Thyroid gland (tissue), 4 donors: ENCODE measurements around the gene RUNX2. TPM values are rescaled to one million over a fixed set of nuclear protein-coding genes. Genes with fewer than 3 reads are reported as not detected.

ENCODE experiments used
- DNase-seq, 2 donors: peaks; one replicate each; pipeline ENCODE4 v3.0.0-alpha.2; 2019
- H3K27ac ChIP-seq, 3 donors: fragments of 200-600 bp; sonication (generic); 1 replicate in 2 of 3; 2 replicates in 1 of 3; pipeline ENCODE4 v1.5.1; 2016 to 2019; ENCODE audit warnings: mild to moderate bottlenecking in 1 of 3, moderate library complexity in 1 of 3
- H3K27me3 ChIP-seq: fragments of 200-600 bp; sonication (generic); one replicate; pipeline ENCODE4 v1.5.1; 2019
- H3K36me3 ChIP-seq, 2 donors: fragments of 200-600 bp; sonication (generic); one replicate each; pipeline ENCODE4 v1.5.1; 2016 to 2019
- H3K4me1 ChIP-seq, 2 donors: fragments of 200-600 bp; sonication (generic); one replicate each; pipeline ENCODE4 v1.5.1; 2017 to 2019
- H3K4me3 ChIP-seq, 3 donors: fragments of 200-600 bp; sonication (generic); replicated peaks in 1 of 3; 1 replicate in 2 of 3; 2 replicates in 1 of 3; pipeline ENCODE4 v1.5.1; 2016; ENCODE audit warnings: mild to moderate bottlenecking in 1 of 3
- H3K9me3 ChIP-seq: fragments of 200-600 bp; sonication (generic); one replicate; pipeline ENCODE4 v1.5.1; 2017
- POLR2A ChIP-seq, 2 donors: fragments of 450-650 bp; IDR thresholded peaks; one replicate each; pipeline ENCODE4 v1.6.1; 2017; ENCODE audit warnings: antibody characterized with exemption in 2 of 2, mild to moderate bottlenecking in 2 of 2, moderate library complexity in 1 of 2
- WGBS, 2 donors: methylation state at CpG; one replicate each; pipeline ENCODE4 v1.1.5; 2017; 5-methylcytosine and 5-hydroxymethylcytosine counted together
- intact Hi-C: fragments of 100-400 bp; cut with DNase I; formaldehyde crosslinking; loops from one replicate; pipeline ENCODE4 v1.15.1; 2023
- total RNA-seq, 4 donors: library from RNA; depleted of rRNA; stranded (reverse); fragments of >200 nt; gene quantifications; one replicate each; pipeline ENCODE4 v1.2.3, GENCODE V29; 2016
- TF ChIP-seq, protein P1 (sequence below), 6 experiments: fragments of 200-600 bp in 3 of 6; fragments of 450-650 bp in 3 of 6; sonication (generic) in 3 of 6; IDR thresholded peaks; one replicate each; pipeline ENCODE4 v1.5.1; 2016 to 2019; ENCODE audit warnings: antibody characterized with exemption in 6 of 6, mild to moderate bottlenecking in 2 of 6, inconsistent platforms in 1 of 6, moderate library complexity in 1 of 6

The RUNX2 gene
- total RNA-seq, 4 donors from 2014 or later, result 1.6 to 4.2 (median 2.7) TPM

DNA sequence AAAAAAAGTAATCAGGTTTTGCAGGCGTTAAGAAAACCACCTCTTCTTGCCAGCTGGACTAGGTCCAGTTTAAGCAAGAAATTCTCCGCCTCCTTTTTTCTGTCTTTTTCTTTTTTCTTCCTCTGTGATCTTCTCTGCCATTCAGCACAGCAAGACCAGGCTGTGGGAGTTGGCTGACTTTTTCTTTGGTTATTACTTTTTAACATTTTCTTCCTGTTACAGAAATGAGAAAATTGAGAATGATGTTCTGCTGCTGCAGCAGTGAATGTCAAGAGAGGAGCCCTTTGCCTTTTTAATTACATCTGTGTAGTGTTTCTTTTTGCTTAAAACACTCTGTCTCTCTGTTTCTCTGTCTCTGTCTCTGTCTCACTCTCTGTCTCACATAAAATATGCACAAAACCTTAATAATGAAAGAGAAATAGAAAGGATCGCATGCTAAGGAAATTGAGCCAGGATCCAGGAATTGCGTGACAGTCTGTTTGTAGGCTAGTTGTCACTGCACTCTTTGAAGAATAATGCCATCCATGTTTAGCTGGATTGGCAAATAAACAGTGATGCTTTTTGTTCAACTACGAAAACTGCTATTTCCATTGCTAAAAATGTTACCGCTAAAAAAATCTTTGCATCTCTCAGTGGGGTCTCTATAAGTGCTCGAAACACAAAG, 152.8 kb downstream of the RUNX2 start:
- H3K9me3 ChIP-seq, result no peaks in the 10 kb centered on the region
- no peak overlapping the region for H3K4me3 ChIP-seq
- no peaks in the 10 kb centered on the region for H3K27me3 ChIP-seq
- no peak for DNase-seq
- TF ChIP-seq, protein P1, sequence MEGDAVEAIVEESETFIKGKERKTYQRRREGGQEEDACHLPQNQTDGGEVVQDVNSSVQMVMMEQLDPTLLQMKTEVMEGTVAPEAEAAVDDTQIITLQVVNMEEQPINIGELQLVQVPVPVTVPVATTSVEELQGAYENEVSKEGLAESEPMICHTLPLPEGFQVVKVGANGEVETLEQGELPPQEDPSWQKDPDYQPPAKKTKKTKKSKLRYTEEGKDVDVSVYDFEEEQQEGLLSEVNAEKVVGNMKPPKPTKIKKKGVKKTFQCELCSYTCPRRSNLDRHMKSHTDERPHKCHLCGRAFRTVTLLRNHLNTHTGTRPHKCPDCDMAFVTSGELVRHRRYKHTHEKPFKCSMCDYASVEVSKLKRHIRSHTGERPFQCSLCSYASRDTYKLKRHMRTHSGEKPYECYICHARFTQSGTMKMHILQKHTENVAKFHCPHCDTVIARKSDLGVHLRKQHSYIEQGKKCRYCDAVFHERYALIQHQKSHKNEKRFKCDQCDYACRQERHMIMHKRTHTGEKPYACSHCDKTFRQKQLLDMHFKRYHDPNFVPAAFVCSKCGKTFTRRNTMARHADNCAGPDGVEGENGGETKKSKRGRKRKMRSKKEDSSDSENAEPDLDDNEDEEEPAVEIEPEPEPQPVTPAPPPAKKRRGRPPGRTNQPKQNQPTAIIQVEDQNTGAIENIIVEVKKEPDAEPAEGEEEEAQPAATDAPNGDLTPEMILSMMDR (IDR thresholded peaks at IDR 0.05), result no peak
- no peak for TF ChIP-seq POLR2A (IDR thresholded peaks at IDR 0.05)
- no peaks in the 10 kb centered on the region for H3K36me3 ChIP-seq
- intact Hi-C loops, result no loop called here
- no peaks in the 10 kb centered on the region for H3K4me1 ChIP-seq
- 55 to 63% methylated on average over 7 of the region's 7 CpGs for WGBS, 2 donors
- H3K27ac ChIP-seq, result no peak overlapping the region

- DNase-seq, result no peak
- H3K27me3 ChIP-seq, result no peaks in the 10 kb centered on the region
- H3K4me1 ChIP-seq, result no peaks in the 10 kb centered on the region
- H3K36me3 ChIP-seq, result no peaks in the 10 kb centered on the region
- intact Hi-C loops, result no loop called here
- 67 to 84% methylated on average over 3 of the region's 3 CpGs for WGBS, 2 donors
- H3K9me3 ChIP-seq, result no peaks in the 10 kb centered on the region
- peak overlapping the region in 2 of 3 donors; percentile 12 to 30 for H3K27ac ChIP-seq
- TF ChIP-seq, protein P1 (IDR thresholded peaks at IDR 0.05), result no peak
- TF ChIP-seq POLR2A (IDR thresholded peaks at IDR 0.05), result no peak
- H3K4me3 ChIP-seq, result no peak overlapping the region
These were observed 154.9 kb downstream of the RUNX2 start for GRCh38 chr6:45483021-45483420.

- H3K9me3 ChIP-seq, result no peaks in the 10 kb centered on the region
- intact Hi-C loops, result no loop called here
- TF ChIP-seq, protein P1 (IDR thresholded peaks at IDR 0.05), result no peak
- TF ChIP-seq POLR2A (IDR thresholded peaks at IDR 0.05), result no peak
- no peaks in the 10 kb centered on the region for H3K36me3 ChIP-seq
- WGBS, 2 donors, result 79% methylated on average over 5 of the region's 5 CpGs
- no peak overlapping the region for H3K4me3 ChIP-seq
- DNase-seq, result no peak
- H3K4me1 ChIP-seq, result no peaks in the 10 kb centered on the region
- H3K27ac ChIP-seq, result no peak overlapping the region
- H3K27me3 ChIP-seq, result no peaks in the 10 kb centered on the region
These were observed 155.4 kb downstream of the RUNX2 start for GRCh38 chr6:45483501-45483900.

DNA sequence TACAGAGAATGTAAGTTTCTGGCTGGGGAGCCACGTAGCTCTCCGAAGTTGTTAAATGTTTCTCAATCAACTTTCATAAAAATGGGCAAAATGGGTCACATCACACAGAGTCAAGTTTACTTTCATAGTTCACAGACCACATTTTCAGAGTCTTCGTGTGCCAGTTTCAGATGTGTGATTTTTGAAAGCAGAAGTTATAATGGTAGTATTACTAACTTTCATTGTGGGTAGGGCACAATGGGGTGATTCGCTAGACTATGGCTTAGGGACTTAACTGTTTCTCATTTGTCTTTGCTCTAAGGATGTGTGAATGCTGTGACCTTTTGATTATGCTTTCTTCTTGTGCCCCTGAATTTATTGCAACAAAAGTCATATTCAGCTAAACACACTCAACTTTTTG, 158.6 kb downstream of the RUNX2 start:
- intact Hi-C loops, result no loop called here
- Histone ChIP-seq H3K27ac (no peak overlapping the region), H3K4me1 (no peaks in the 10 kb centered on the region), H3K4me3 (no peak overlapping the region), H3K27me3 (no peaks in the 10 kb centered on the region), H3K36me3 (no peaks in the 10 kb centered on the region), H3K9me3 (no peaks in the 10 kb centered on the region)
- TF ChIP-seq, protein P1 (IDR thresholded peaks at IDR 0.05), result no peak
- TF ChIP-seq POLR2A (IDR thresholded peaks at IDR 0.05), result no peak
- 90% methylated on average over 4 of the region's 4 CpGs for whole genome bisulfite sequencing, 2 donors
- no peak for DNase-seq

GRCh38 chr6:45487645-45488044, 159.5 kb downstream of the RUNX2 start:
- Histone ChIP-seq H3K36me3 (no peaks in the 10 kb centered on the region), H3K4me3 (no peak overlapping the region), H3K27ac (no peak overlapping the region), H3K27me3 (no peaks in the 10 kb centered on the region), H3K4me1 (no peaks in the 10 kb centered on the region), H3K9me3 (no peaks in the 10 kb centered on the region)
- intact Hi-C loops, result no loop called here
- no peak for DNase-seq
- TF ChIP-seq POLR2A (IDR thresholded peaks at IDR 0.05), result no peak
- TF ChIP-seq, protein P1 (IDR thresholded peaks at IDR 0.05), result no peak
